Psoas muscle (tissue), 8 donors: ENCODE results near the gene SLCO2A1. TPM values are rescaled to one million over a fixed set of nuclear protein-coding genes. Genes with fewer than 3 reads are reported as not detected.

Experiments used
- ATAC-seq, 4 donors: fragments of 200-7000 bp; cut with Tn5 transposase; one replicate each; pipeline ENCODE4 v1.9.1; 2020; ENCODE audit warnings: moderate library complexity in 3 of 4, mild to moderate bottlenecking in 2 of 4
- DNase-seq, 2 donors: peaks; one replicate each; pipeline ENCODE4 v3.0.0-alpha.2; 2020
- H3K27ac ChIP-seq: fragments of 200-600 bp; one replicate; pipeline ENCODE4 v1.8.0; 2022
- H3K27me3 ChIP-seq, 3 donors: fragments of 200-600 bp in 1 of 3; one replicate each; pipeline versions ENCODE4 v1.6.1 to v1.8.0; 2013 to 2022; ENCODE audit warnings: low read length in 2 of 3, mild to moderate bottlenecking in 2 of 3, moderate library complexity in 1 of 3; ENCODE audit not compliant: insufficient read depth in 3 of 3
- H3K36me3 ChIP-seq, 2 donors: fragments of 200-600 bp in 1 of 2; one replicate each; pipeline versions ENCODE4 v1.6.1 to v1.8.0; 2013 to 2022; ENCODE audit warnings: low read depth in 1 of 2, mild to moderate bottlenecking in 1 of 2, moderate library complexity in 1 of 2; ENCODE audit not compliant: insufficient read depth in 1 of 2
- H3K4me1 ChIP-seq: fragments of 200-600 bp; one replicate; pipeline ENCODE4 v1.8.0; 2022
- H3K4me3 ChIP-seq: fragments of 200-600 bp; one replicate; pipeline ENCODE4 v1.8.0; 2022; ENCODE audit warnings: mild to moderate bottlenecking
- H3K9me3 ChIP-seq: fragments of 200-600 bp; one replicate; pipeline ENCODE4 v1.8.0; 2022
- CTCF ChIP-seq: fragments of 200-600 bp; IDR thresholded peaks from one replicate; pipeline ENCODE4 v1.8.0; 2022; ENCODE audit warnings: antibody characterized with exemption
- WGBS, 3 donors: extraction: QIAGEN DNeasy Blood & Tissue Kit; methylation state at CpG; one replicate each; pipeline versions ENCODE4 v1.1.6 to v1.1.7; 2013; 5-methylcytosine and 5-hydroxymethylcytosine counted together
- intact Hi-C, 2 donors: fragments of 100-400 bp; cut with DNase I; formaldehyde crosslinking; loops; one replicate each; pipeline versions ENCODE4 v1.11.0 to v1.14.2; 2022
- polyA plus RNA-seq, 3 donors: library from polyadenylated mRNA; stranded (reverse); fragments of 200-250 nt; gene quantifications; one replicate each; pipeline ENCODE4 v1.2.3, GENCODE V29; 2013
- total RNA-seq, 4 donors: library from RNA; stranded (reverse); fragmentation: NEBNext Ultra II Directional in 2 of 4; extraction: Animal tissue kit (Norgen Biotek cat#: 25700) in 2 of 4; gene quantifications; one replicate each; pipeline versions ENCODE4 v1.2.1 to v1.2.4, GENCODE V29; 2021 to 2023
- donor health status: healthy with polysubstance abuse.
- donor health status: DM: no; HTN: no; CAD: no; lungs with moderate emphysema.
- donor health status: Bipolar disorder and iron deficiency.
- donor health status: healthy.
- donor health status: DM: yes; HTN: yes; CAD: no.
- donor health status: DM: no; HTN: no; CAD: no.
- donor health status: DM: no; HTN: no; CAD: no.
- donor health status: DM: yes; HTN: yes; CAD: no.

Gene SLCO2A1
- total and polyA plus RNA-seq, 7 donors = 0.72 to 5.2 (median 3.7) TPM

- WGBS, 3 donors = 81 to 83% (median 81%) methylated on average over 11 of the region's 11 CpGs
- no peak for ATAC-seq
- Histone ChIP-seq H3K9me3 (no peaks in the 10 kb centered on the region), H3K4me3 (no peak overlapping the region), H3K27me3 (peaks cover 0 to 34% (median 0%) of the 10 kb centered on the region in 3 donors), H3K27ac (no peak overlapping the region), H3K4me1 (no peaks in the 10 kb centered on the region), H3K36me3 (no peaks in the 10 kb centered on the region)
- intact Hi-C loops = no loop called here
- no peak for DNase-seq
- TF ChIP-seq CTCF = no peak
These were observed 137.9 kb downstream of the SLCO2A1 start for GRCh38 chr3:133891662-133892378.

- Histone ChIP-seq H3K9me3 (no peaks in the 10 kb centered on the region), H3K4me1 (no peaks in the 10 kb centered on the region), H3K27me3 (peaks cover 0 to 27% (median 0%) of the 10 kb centered on the region in 3 donors), H3K36me3 (no peaks in the 10 kb centered on the region), H3K27ac (no peak overlapping the region), H3K4me3 (no peak overlapping the region)
- TF ChIP-seq CTCF = no peak
- DNase-seq (no peak), ATAC-seq (no peak)
- intact Hi-C loops = no loop called here
- 85 to 92% (median 92%) methylated on average over 5 of the region's 5 CpGs for WGBS, 3 donors
These were observed 138.6 kb downstream of the SLCO2A1 start for GRCh38 chr3:133890972-133891644.

GRCh38 chr3:133890037-133890436 is 139.7 kb downstream of the SLCO2A1 start:
- peaks cover 0 to 18% (median 0%) of the 10 kb centered on the region in 3 donors for H3K27me3 ChIP-seq
- no peak for DNase-seq
- no peaks in the 10 kb centered on the region for H3K36me3 ChIP-seq
- no peaks in the 10 kb centered on the region for H3K4me1 ChIP-seq
- WGBS, 3 donors = 93 to 98% (median 94%) methylated on average over 2 of the region's 2 CpGs
- H3K9me3 ChIP-seq = no peaks in the 10 kb centered on the region
- no peak overlapping the region for H3K4me3 ChIP-seq
- intact Hi-C loops = no loop called here
- TF ChIP-seq CTCF = no peak
- H3K27ac ChIP-seq = no peak overlapping the region
- ATAC-seq = no peak

- H3K4me3 ChIP-seq = no peak overlapping the region
- H3K4me1 ChIP-seq = no peaks in the 10 kb centered on the region
- TF ChIP-seq CTCF = no peak
- H3K36me3 ChIP-seq = no peaks in the 10 kb centered on the region
- intact Hi-C loops = no loop called here
- DNase-seq (no peak), ATAC-seq (no peak)
- H3K9me3 ChIP-seq = no peaks in the 10 kb centered on the region
- 88 to 92% (median 88%) methylated on average over 9 of the region's 9 CpGs for WGBS, 3 donors
- no peak overlapping the region for H3K27ac ChIP-seq
- H3K27me3 ChIP-seq = peaks cover 0 to 6% (median 0%) of the 10 kb centered on the region in 3 donors
These were observed 140.9 kb downstream of the SLCO2A1 start for GRCh38 chr3:133888726-133889340.
